ENCODE data around the gene NCAPG2.

NCAPG2 gene

GRCh38 chr7:158733775-158734494, 29.3 kb upstream of the NCAPG2 start:
- in situ Hi-C loops (cut with HindIII; ENCODE audit: low sequenced_read_pairs), result no loop called here

- in situ Hi-C loops (cut with HindIII; ENCODE audit: low sequenced_read_pairs), result no loop called here
Measured at GRCh38 chr7:158733220-158733519, 28.6 kb upstream of the NCAPG2 start.

GRCh38 chr7:158732494-158733219, 28.1 kb upstream of the NCAPG2 start:
- in situ Hi-C loops (cut with HindIII; ENCODE audit: low sequenced_read_pairs), result no loop called here

GRCh38 chr7:158731761-158732160, 27.2 kb upstream of the NCAPG2 start:
- in situ Hi-C loops (cut with HindIII; ENCODE audit: low sequenced_read_pairs), result no loop called here

GRCh38 chr7:158730383-158731346, 26.1 kb upstream of the NCAPG2 start:
- in situ Hi-C loops (cut with HindIII; ENCODE audit: low sequenced_read_pairs), result no loop called here

- in situ Hi-C loops (cut with HindIII; ENCODE audit: low sequenced_read_pairs), result no loop called here
Measured at GRCh38 chr7:158729646-158730382, 25.2 kb upstream of the NCAPG2 start.

- in situ Hi-C loops (cut with HindIII; ENCODE audit: low sequenced_read_pairs), result no loop called here
Measured at GRCh38 chr7:158728911-158729645, 24.5 kb upstream of the NCAPG2 start.

GRCh38 chr7:158727690-158728089, 23.1 kb upstream of the NCAPG2 start:
- in situ Hi-C loops (cut with HindIII; ENCODE audit: low sequenced_read_pairs), result no loop called here

- in situ Hi-C loops (cut with HindIII; ENCODE audit: low sequenced_read_pairs), result no loop called here
Measured at GRCh38 chr7:158726277-158726807, 21.7 kb upstream of the NCAPG2 start.

GRCh38 chr7:158725506-158725800, 20.8 kb upstream of the NCAPG2 start:
- in situ Hi-C loops (cut with HindIII; ENCODE audit: low sequenced_read_pairs), result no loop called here

- in situ Hi-C loops (cut with HindIII; ENCODE audit: low sequenced_read_pairs), result no loop called here
Measured at GRCh38 chr7:158724658-158725505, 20.3 kb upstream of the NCAPG2 start.

- in situ Hi-C loops (cut with HindIII; ENCODE audit: low sequenced_read_pairs), result no loop called here
Measured at GRCh38 chr7:158723714-158724385, 19.2 kb upstream of the NCAPG2 start.

GRCh38 chr7:158723266-158723665, 18.7 kb upstream of the NCAPG2 start:
- in situ Hi-C loops (cut with HindIII; ENCODE audit: low sequenced_read_pairs), result no loop called here

GRCh38 chr7:158722574-158723237, 18.1 kb upstream of the NCAPG2 start:
- in situ Hi-C loops (cut with HindIII; ENCODE audit: low sequenced_read_pairs), result no loop called here

GRCh38 chr7:158720112-158720511, 15.5 kb upstream of the NCAPG2 start:
- in situ Hi-C loops (cut with HindIII; ENCODE audit: low sequenced_read_pairs), result no loop called here

GRCh38 chr7:158716802-158717201, 12.2 kb upstream of the NCAPG2 start:
- in situ Hi-C loops (cut with HindIII; ENCODE audit: low sequenced_read_pairs), result no loop called here

- in situ Hi-C loops (cut with HindIII; ENCODE audit: low sequenced_read_pairs), result no loop called here
Measured at GRCh38 chr7:158710651-158711102, 6.1 kb upstream of the NCAPG2 start.

GRCh38 chr7:158707610-158708009, 3.0 kb upstream of the NCAPG2 start:
- in situ Hi-C loops (cut with HindIII; ENCODE audit: low sequenced_read_pairs), result no loop called here
